Uterus (tissue), 2 donors: ENCODE results near the gene VANGL2.

ENCODE experiments used
- CTCF ChIP-seq, 4 experiments: fragments of 200-600 bp in 2 of 4; fragments of 450-650 bp in 2 of 4; sonication (generic) in 2 of 4; IDR thresholded peaks; one replicate each; pipeline ENCODE4 v1.5.1; 2016 to 2019; ENCODE audit warnings: antibody characterized with exemption in 4 of 4, mild to moderate bottlenecking in 2 of 4, moderate library complexity in 1 of 4
- POLR2A ChIP-seq, 2 donors: fragments of 450-650 bp; IDR thresholded peaks; one replicate each; pipeline ENCODE4 v1.6.1; 2016; ENCODE audit warnings: antibody characterized with exemption in 2 of 2, mild to moderate bottlenecking in 1 of 2, moderate library complexity in 1 of 2

DNA sequence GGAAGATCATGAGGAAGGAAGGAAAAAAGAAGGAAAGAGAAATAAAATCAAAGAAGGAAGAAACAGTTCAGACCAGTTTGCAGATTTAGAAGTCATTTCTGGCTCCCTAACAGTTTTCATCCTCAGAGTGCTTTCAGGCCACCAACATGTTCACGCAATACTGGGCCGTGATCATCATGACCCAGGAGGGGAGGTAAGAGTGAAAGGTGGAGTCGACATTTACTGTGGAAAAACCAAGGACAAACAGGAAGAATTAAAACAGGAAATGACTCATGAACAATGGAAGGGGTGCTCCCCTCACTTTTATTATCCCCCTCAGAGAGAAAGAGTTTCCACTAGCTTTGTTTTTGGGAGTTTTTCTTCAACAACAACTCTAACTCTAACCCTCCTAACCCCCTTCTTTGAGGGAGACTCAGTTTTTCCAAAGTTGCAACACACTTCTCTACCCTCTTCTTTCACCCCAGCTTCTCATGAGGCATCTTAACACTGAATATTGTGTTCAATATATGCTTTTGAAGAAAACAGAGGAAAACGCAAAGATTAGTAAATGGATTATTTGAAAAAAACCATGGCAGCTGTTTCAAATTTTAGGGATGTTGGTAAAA lies 60.4 kb downstream of the VANGL2 start:
- TF ChIP-seq POLR2A (IDR thresholded peaks at IDR 0.05) (no peak), CTCF (IDR thresholded peaks at IDR 0.05) (no peak)
